HG03565 (cell line): ENCODE data around the gene MLXIP.

Experiments
- ATAC-seq: cut with Tn5 transposase; IDR thresholded peaks from one replicate; pipeline ENCODE4 v1.9.1; 2021; ENCODE audit warnings: mild to moderate bottlenecking, moderate library complexity; ENCODE audit not compliant: unreplicated experiment

Gene MLXIP

DNA sequence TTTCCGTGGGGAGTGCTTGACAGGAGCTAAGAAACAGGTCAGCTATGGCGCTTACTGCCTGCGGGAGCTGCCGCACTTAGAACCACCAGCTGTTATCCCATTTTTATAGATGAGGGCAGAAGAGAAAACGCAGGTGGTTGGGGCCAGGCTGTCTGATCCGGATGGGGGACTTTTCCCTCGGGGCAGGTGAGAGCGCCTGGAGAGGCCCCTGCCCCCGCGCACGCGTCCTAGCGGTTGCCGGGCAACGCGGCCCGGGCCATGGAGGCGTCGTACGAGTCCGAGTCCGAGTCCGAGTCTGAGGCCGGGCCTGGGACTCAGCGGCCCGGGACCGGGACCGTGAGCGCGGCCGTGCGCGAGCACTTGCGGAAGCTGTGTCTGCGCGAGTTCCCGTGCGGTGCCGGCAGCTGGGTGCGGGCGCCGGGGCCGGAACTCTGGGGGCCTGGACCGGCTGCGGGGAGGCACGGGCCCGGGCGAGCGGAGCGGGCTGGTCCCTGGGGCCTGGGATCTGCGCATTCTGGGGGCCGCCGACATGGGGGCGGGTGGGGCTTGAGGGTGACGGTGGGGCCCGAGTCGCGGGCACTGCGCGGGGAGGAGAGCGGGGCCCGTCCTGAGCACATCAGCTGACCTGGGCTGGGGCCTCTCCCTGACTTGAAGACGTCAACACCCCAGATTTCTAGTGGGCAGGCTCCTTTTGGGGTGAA is 104.5 kb downstream of the MLXIP start, which contains the start of gene LRRC43:
LRRC43 (plus strand) TSS at position 237 of the 701 bp plus-strand sequence; CDS start at position 259, 22 bp downstream.
- no peak for ATAC-seq

DNA sequence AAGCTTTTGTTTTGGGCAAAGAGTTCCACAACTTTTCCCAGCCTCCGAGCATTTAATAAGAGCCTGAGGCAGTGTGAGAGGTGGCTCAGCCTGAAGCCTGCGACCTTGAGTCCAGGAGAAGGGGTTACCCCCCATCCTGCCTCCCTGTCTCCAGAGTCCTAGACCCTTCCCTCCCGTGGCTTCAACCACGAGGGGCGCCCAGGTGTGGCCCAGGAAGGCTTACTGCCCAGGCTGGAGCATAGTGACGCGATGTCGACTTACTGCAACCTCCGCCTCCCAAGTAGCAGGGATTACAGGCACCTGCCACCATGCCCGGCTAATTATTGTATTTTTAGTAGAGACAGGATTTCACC is 105.0 kb downstream of the MLXIP start:
- no peak for ATAC-seq

DNA sequence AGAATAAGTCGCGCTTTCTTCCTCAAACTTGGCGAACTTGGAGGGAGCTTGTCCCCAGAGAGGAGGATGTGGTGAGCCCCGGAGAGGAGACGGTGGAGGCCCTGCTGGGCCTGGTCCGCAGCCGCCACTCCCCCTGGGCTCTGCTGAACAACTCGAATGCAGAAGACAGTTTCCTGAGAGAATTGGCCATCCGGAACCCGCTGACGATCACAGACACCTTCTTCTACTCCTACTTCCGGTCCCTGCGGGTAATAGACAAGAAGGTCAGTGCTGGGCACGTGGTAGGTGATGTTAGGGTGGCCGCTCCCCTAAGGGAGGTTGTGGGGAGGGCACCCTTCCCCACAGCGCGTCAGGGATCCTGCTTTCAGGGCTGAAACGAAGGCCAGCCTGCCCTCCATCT is 106.0 kb downstream of the MLXIP start:
- ATAC-seq: no peak

DNA sequence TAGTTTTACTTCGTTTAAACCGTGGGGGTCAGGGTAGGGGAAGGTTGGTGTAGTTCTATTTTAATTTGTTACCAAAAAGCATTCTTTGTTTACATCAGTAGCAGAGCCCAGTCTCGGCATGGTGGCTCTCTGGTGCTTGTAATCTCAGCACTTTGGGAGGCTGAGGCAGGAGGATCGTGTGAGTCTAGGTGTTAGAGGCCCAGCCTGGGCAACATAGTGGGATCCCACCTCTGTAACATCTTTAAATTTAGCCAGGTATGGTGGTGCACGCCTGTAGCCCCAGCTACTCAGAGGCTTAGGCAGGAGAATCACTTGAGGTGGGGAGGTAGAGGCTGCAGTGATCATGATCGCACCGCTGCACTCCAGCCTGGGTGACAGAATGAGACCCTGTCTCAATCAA is 106.5 kb downstream of the MLXIP start:
- ATAC-seq: no peak

DNA sequence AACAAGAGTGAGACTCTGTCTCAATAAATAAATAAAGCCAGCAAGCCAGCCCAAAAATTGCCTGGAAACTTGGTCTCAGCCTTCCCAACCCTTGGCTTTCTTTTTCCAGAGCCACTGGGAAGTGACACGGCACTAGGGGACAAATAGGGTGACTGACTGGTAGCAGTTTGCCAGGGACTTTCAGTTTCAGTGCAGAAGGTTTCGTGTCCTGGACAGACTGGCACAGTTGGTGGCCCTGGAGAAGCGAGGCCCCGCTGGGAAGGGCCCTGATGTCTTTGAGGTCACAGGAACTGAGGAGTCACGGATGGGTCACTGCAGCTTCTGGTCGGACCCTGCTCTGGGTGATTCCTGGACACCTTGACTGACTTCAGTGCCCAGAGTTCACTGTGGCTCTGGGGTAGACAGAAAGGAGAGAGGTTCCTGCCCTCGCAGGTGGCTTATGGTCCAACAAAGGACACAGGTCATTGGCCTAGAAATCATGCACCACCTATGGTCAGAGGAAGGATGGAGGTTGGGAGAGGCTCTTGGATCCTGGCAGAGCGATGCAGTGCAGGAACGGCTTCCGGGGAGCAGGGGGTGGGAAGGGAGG is 107.0 kb downstream of the MLXIP start:
- no peak for ATAC-seq

DNA sequence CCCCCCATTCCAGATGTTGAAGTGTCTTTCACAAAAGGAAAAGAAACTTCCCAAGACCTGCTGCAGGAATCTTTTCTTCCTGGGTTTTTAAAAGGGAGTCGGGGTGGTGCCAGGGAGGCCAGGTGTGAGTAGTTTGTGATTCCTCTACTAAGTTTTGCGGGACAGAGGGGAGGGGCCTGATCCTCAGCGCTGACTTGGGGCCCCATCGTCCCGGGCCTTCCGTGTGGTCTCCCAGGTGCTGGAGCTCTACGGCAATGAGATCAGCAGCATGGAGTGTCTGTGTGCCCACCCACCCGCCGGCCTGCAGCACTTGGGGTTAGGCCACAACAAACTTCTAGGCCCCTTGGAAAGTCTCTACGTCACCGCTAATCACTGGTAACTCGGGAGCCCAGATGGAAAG is 108.9 kb downstream of the MLXIP start:
- no peak for ATAC-seq

DNA sequence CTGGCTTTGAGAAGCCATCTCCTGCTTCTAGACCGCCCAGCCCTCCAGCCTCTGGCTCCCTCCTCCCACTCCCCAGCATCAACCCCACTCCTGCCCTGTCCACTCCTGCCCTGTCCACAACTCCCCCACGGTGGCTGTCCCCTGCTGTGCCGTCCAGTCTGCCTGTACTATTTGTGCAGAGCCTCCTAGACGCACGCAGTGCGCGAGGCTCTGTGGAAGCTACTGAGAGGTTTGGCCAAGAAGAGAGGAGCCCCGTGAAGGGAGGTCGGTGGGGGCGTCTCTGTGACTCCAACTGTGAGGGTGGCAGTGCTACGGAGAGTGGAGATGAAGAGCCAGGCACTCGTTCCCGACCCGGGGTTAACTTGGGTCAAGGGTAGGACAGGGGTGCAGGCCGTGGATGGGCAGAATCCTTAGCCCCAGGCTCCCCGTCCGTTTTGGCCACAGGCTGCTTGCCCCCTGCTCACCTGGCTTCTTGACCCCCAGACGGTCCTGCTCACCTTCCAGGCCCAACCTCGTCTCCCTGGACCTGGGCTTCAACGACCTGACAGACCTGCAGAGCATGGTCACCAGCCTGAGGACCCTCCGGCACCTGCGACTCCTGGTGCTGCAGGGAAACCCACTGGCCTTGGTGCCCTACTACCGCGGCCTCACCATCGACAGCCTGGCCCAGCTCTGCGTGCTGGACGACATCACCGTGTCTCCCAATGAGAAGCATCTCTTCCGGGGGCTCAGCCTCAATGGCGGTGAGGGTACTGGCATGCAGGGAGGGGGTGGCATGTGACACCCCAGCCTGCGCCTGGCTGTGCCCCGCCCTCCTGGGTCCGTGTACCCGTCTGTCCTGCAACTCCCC is 111.3 kb downstream of the MLXIP start:
- ATAC-seq: no peak

DNA sequence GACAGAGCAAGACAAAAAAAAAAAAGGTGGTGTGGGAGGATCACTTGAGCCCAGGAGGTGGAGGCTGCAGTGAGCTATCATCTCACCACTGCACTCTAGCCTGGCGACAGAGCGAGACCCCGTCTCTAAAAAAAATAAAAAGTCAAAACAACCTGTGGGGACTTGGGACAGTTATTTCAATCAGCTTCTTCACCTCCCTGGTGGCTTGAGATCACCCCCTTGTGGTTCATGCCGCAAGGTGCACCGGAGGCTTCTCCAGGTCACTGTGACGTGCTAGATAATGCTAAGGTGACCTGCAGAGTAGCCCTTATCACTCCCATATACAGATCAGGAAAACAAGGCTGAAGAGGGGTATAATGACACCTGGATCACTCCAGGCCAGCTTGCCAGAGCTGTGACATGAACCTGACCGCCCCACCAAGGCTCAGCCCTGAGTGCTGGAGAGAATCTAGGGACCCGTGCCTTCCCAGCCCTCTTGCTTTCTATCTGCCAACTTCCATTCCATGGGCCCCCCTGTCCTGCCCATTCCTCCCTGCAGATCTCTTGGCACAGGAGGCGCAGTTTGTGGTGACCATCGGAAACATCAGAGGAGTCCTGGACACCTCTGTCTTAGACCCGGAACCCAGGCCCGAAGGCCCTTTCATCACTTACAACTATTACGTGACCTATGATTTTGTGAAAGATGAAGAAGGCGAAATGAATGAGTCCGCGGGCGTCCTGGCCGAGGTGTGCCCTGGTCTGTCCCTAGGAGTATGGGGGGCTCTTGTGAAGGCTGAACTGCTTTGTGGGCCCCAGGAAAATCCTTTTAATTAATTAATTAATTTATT is 112.5 kb downstream of the MLXIP start:
- no peak for ATAC-seq

DNA sequence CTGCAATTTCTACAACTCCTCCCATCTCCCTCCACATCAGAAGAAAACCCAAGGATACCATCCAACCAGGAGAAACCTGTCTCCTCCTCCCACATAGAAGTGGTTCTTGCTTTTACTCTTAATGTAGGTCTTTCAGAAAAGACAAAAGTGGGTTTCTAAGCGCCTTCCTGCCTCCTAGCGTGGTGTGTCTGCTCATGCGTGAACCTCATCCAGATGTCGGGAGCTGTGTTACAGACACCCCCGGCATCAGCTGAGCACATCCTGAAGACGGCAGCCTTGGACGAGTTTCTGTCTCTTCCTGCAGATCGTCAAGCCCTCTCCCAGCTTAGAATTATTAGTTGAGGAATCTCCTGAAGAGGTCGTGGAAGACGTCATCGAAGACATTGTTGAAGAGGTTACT is 113.9 kb downstream of the MLXIP start:
- ATAC-seq: no peak

DNA sequence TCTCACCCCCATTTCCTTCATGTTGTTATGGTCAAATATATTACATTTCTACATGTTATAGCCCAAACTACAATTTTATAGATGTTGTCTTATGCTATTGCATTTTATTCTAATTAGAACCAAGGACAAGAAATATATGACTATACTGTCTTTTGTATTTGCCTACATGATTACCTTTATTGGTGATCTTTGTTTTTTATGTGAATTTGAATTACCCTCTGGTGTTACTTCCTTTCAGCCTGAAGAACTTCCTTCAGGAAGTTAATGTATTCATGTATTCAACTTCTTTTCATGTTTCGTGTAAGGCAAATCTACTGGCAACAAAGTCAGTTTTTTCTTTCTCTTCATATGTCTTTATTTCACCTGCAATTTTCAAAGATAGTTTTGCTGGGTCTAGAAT is 116.2 kb downstream of the MLXIP start:
- ATAC-seq: no peak

DNA sequence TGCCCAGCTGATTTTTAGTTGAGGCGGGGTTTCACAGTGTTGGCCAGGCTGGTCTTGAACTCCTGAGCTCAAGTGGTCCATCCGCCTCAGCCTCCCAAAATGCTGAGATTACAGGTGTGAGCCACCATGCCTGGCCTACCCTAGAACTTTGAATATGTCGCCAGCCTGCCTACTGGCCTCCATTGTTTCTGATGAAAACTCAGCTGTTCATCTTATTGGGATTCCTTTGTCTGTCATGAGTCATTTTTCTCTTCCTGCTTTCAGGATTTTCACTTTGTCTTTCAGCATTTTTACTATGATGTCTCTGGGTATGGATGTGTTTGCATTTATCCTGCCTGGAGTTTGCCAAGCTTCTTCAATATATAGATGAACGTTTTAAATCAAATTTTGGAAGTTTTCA is 116.8 kb downstream of the MLXIP start:
- ATAC-seq: no peak
